ENCODE results near the gene WDFY4. TPM values are rescaled to one million over a fixed set of nuclear protein-coding genes. Genes with fewer than 3 reads are reported as not detected.

WDFY4 gene
- polyA plus RNA-seq, 3 donors: 0.34 to 2.1 (median 0.54) TPM

GRCh38 chr10:48811917-48812316 lies 127.2 kb downstream of the WDFY4 start:
- WGBS, 3 donors: 85 to 94% (median 86%) methylated on average over 4 of the region's 4 CpGs
- no peak overlapping the region for H3K27ac ChIP-seq (ENCODE audit: low read depth, low read length)

GRCh38 chr10:48813291-48813690 lies 128.6 kb downstream of the WDFY4 start:
- WGBS, 3 donors: 46 to 53% (median 52%) methylated on average over 1 of the region's 1 CpG
- H3K27ac ChIP-seq (ENCODE audit: low read depth, low read length): no peak overlapping the region

GRCh38 chr10:48813825-48814224 lies 129.2 kb downstream of the WDFY4 start:
- H3K27ac ChIP-seq (ENCODE audit: low read depth, low read length): no peak overlapping the region
- WGBS, 3 donors: 91 to 97% (median 95%) methylated on average over 3 of the region's 3 CpGs

GRCh38 chr10:48814933-48815332 lies 130.3 kb downstream of the WDFY4 start:
- WGBS, 3 donors: 59 to 88% (median 78%) methylated on average over 1 of the region's 1 CpG
- H3K27ac ChIP-seq (ENCODE audit: low read depth, low read length): no peak overlapping the region

GRCh38 chr10:48817141-48817540 lies 132.5 kb downstream of the WDFY4 start:
- WGBS, 3 donors: 86 to 94% (median 89%) methylated on average over 10 of the region's 10 CpGs
- no peak overlapping the region for H3K27ac ChIP-seq (ENCODE audit: low read depth, low read length)

GRCh38 chr10:48818081-48818480 lies 133.4 kb downstream of the WDFY4 start:
- 83 to 93% (median 91%) methylated on average over 2 of the region's 2 CpGs for WGBS, 3 donors
- H3K27ac ChIP-seq (ENCODE audit: low read depth, low read length): no peak overlapping the region

- WGBS, 3 donors: 80 to 95% (median 93%) methylated on average over 18 of the region's 18 CpGs
- H3K27ac ChIP-seq (ENCODE audit: low read depth, low read length): no peak overlapping the region
Measured at GRCh38 chr10:48818861-48819520, 134.3 kb downstream of the WDFY4 start.

GRCh38 chr10:48819783-48820182 lies 135.1 kb downstream of the WDFY4 start:
- 82 to 96% (median 90%) methylated on average over 8 of the region's 8 CpGs for WGBS, 3 donors

GRCh38 chr10:48820231-48820630 lies 135.6 kb downstream of the WDFY4 start:
- 85 to 97% (median 97%) methylated on average over 9 of the region's 9 CpGs for WGBS, 3 donors
- H3K27ac ChIP-seq (ENCODE audit: low read depth, low read length): no peak overlapping the region

More at GRCh38 chr10:48819783-48820182, 135.1 kb downstream of the WDFY4 start:
- no peak overlapping the region for H3K27ac ChIP-seq (ENCODE audit: low read depth, low read length)

GRCh38 chr10:48820699-48821098 lies 136.0 kb downstream of the WDFY4 start:
- no peak overlapping the region for H3K27ac ChIP-seq (ENCODE audit: low read depth, low read length)
- WGBS, 3 donors: 79 to 80% (median 79%) methylated on average over 9 to 10 of the region's 10 CpGs

GRCh38 chr10:48821111-48821510 lies 136.4 kb downstream of the WDFY4 start:
- WGBS, 3 donors: 67 to 92% (median 92%) methylated on average over 4 of the region's 4 CpGs
- H3K27ac ChIP-seq (ENCODE audit: low read depth, low read length): no peak overlapping the region

GRCh38 chr10:48821692-48822091 lies 137.0 kb downstream of the WDFY4 start:
- H3K27ac ChIP-seq (ENCODE audit: low read depth, low read length): no peak overlapping the region
- 83 to 93% (median 89%) methylated on average over 3 of the region's 3 CpGs for WGBS, 3 donors

- 72 to 86% (median 75%) methylated on average over 2 of the region's 2 CpGs for WGBS, 3 donors
- no peak overlapping the region for H3K27ac ChIP-seq (ENCODE audit: low read depth, low read length)
Measured at GRCh38 chr10:48833674-48834073, 149.0 kb downstream of the WDFY4 start.

GRCh38 chr10:48834189-48834965 lies 149.7 kb downstream of the WDFY4 start:
- H3K27ac ChIP-seq (ENCODE audit: low read depth, low read length): no peak overlapping the region
- WGBS, 3 donors: 36 to 86% (median 83%) methylated on average over 2 of the region's 2 CpGs

GRCh38 chr10:48835781-48836180 lies 151.1 kb downstream of the WDFY4 start:
- 66 to 82% (median 75%) methylated on average over 2 of the region's 2 CpGs for WGBS, 3 donors
- no peak overlapping the region for H3K27ac ChIP-seq (ENCODE audit: low read depth, low read length)

- H3K27ac ChIP-seq (ENCODE audit: low read depth, low read length): no peak overlapping the region
- whole genome bisulfite sequencing, 3 donors: 82 to 91% (median 89%) methylated on average over 2 of the region's 2 CpGs
Measured at GRCh38 chr10:48836605-48837004, 151.9 kb downstream of the WDFY4 start.

GRCh38 chr10:48838834-48839233 lies 154.2 kb downstream of the WDFY4 start:
- 49 to 78% (median 75%) methylated on average over 5 of the region's 5 CpGs for WGBS, 3 donors
- H3K27ac ChIP-seq (ENCODE audit: low read depth, low read length): no peak overlapping the region

- no peak overlapping the region for H3K27ac ChIP-seq (ENCODE audit: low read depth, low read length)
- whole genome bisulfite sequencing, 3 donors: 72 to 83% (median 79%) methylated on average over 10 of the region's 10 CpGs
Measured at GRCh38 chr10:48839809-48840679, 155.4 kb downstream of the WDFY4 start.

GRCh38 chr10:48842231-48842630 lies 157.6 kb downstream of the WDFY4 start:
- H3K27ac ChIP-seq (ENCODE audit: low read depth, low read length): no peak overlapping the region
- 81 to 96% (median 93%) methylated on average over 11 of the region's 11 CpGs for WGBS, 3 donors
